IPS-18c (cell line): ENCODE results near the gene EXOC3L2.
"Not testable (repeated sequence)": the region's sequence is repeated elsewhere in the genome, so short reads cannot be mapped to it uniquely, and the experiment has no call there.

Experiments used
- H3K4me3 ChIP-seq: 2 replicates; pipeline ENCODE4 v1.7.0; 2013; ENCODE audit warnings: low read depth, mild to moderate bottlenecking, low read length, moderate library complexity; ENCODE audit not compliant: insufficient read depth
- H3K9me3 ChIP-seq: one replicate; pipeline ENCODE4 v1.6.1; 2013; ENCODE audit warnings: mild to moderate bottlenecking, low read length, moderate library complexity; ENCODE audit not compliant: control insufficient read depth, insufficient read depth

The EXOC3L2 gene

GRCh38 chr19:45245334-45245787 lies at the start of gene EXOC3L2:
Gene EXOC3L2 (minus strand): TSS chr19:45245407. CDS start chr19:45239045, 6,362 bp downstream.
- Histone ChIP-seq H3K9me3 (peaks cover under 1% of the 10 kb centered on the region), H3K4me3 (no peak within 1 kb of the TSS)

GRCh38 chr19:45294291-45295029 lies 49.3 kb upstream of the EXOC3L2 start:
- H3K4me3 ChIP-seq = no peak overlapping the region

GRCh38 chr19:45293682-45294081 lies 48.5 kb upstream of the EXOC3L2 start:
- H3K9me3 ChIP-seq = no peaks in the 10 kb centered on the region

More at GRCh38 chr19:45294291-45295029, 49.3 kb upstream of the EXOC3L2 start:
- no peaks in the 10 kb centered on the region for H3K9me3 ChIP-seq

GRCh38 chr19:45291834-45292233 lies 46.6 kb upstream of the EXOC3L2 start:
- Histone ChIP-seq H3K9me3 (no peaks in the 10 kb centered on the region), H3K4me3 (no peak overlapping the region)

More at GRCh38 chr19:45293682-45294081, 48.5 kb upstream of the EXOC3L2 start:
- no peak overlapping the region for H3K4me3 ChIP-seq

- H3K4me3 ChIP-seq = no peak overlapping the region
- no peaks in the 10 kb centered on the region for H3K9me3 ChIP-seq
These were observed 45.2 kb upstream of the EXOC3L2 start for GRCh38 chr19:45290381-45290931.

GRCh38 chr19:45283443-45284033 lies 38.3 kb upstream of the EXOC3L2 start:
- H3K4me3 ChIP-seq = no peak overlapping the region
- H3K9me3 ChIP-seq = no peaks in the 10 kb centered on the region

- H3K4me3 ChIP-seq = no peak overlapping the region
- no peaks in the 10 kb centered on the region for H3K9me3 ChIP-seq
These were observed 35.3 kb upstream of the EXOC3L2 start for GRCh38 chr19:45280471-45280961.

GRCh38 chr19:45279587-45280192 lies 34.5 kb upstream of the EXOC3L2 start:
- H3K4me3 ChIP-seq = no peak overlapping the region
- H3K9me3 ChIP-seq = no peaks in the 10 kb centered on the region

GRCh38 chr19:45278087-45278486 lies 32.9 kb upstream of the EXOC3L2 start:
- Histone ChIP-seq H3K4me3 (no peak overlapping the region), H3K9me3 (no peaks in the 10 kb centered on the region)

GRCh38 chr19:45276284-45276687 lies 31.1 kb upstream of the EXOC3L2 start:
- Histone ChIP-seq H3K4me3 (no peak overlapping the region), H3K9me3 (no peaks in the 10 kb centered on the region)

GRCh38 chr19:45275370-45275971 lies 30.3 kb upstream of the EXOC3L2 start:
- Histone ChIP-seq H3K9me3 (no peaks in the 10 kb centered on the region), H3K4me3 (no peak overlapping the region)

- Histone ChIP-seq H3K9me3 (no peaks in the 10 kb centered on the region), H3K4me3 (no peak overlapping the region)
These were observed 28.3 kb upstream of the EXOC3L2 start for GRCh38 chr19:45273521-45273855.

- no peak overlapping the region for H3K4me3 ChIP-seq
- H3K9me3 ChIP-seq = no peaks in the 10 kb centered on the region
These were observed 26.5 kb upstream of the EXOC3L2 start for GRCh38 chr19:45271735-45272108.

GRCh38 chr19:45271098-45271734 lies 26.0 kb upstream of the EXOC3L2 start:
- Histone ChIP-seq H3K9me3 (no peaks in the 10 kb centered on the region), H3K4me3 (no peak overlapping the region)

- H3K9me3 ChIP-seq, H3K4me3 ChIP-seq: not testable (repeated sequence)
These were observed 24.7 kb upstream of the EXOC3L2 start for GRCh38 chr19:45269939-45270338.

GRCh38 chr19:45267296-45267695 lies 22.1 kb upstream of the EXOC3L2 start:
- H3K9me3 ChIP-seq = no peaks in the 10 kb centered on the region
- no peak overlapping the region for H3K4me3 ChIP-seq

GRCh38 chr19:45265375-45265774 lies 20.2 kb upstream of the EXOC3L2 start:
- Histone ChIP-seq H3K9me3 (no peaks in the 10 kb centered on the region), H3K4me3 (no peak overlapping the region)
